PFSK-1 (cell line): Measurements from ENCODE around the gene IDI1.

Source experiments
- FOXP2 ChIP-seq: optimal IDR thresholded peaks from 2 replicates; pipeline ENCODE3; 2011; ENCODE audit warnings: borderline replicate concordance, control low read depth, inconsistent platforms; ENCODE audit not compliant: insufficient read depth; ENCODE audit errors: extremely low read length, extremely low read depth
- POLR2AphosphoS5 ChIP-seq: IDR thresholded peaks from 2 replicates; pipeline ENCODE4 v1.6.1; 2012; ENCODE audit warnings: low read depth, mild to moderate bottlenecking, control low read depth, low read length, moderate library complexity
- SIN3A ChIP-seq: IDR thresholded peaks from 2 replicates; pipeline ENCODE4 v1.6.1; 2012; ENCODE audit warnings: mild to moderate bottlenecking, low read length, moderate library complexity, borderline replicate concordance; ENCODE audit not compliant: insufficient read depth
- TAF1 ChIP-seq: IDR thresholded peaks from 2 replicates; pipeline ENCODE4 v1.6.1; 2012; ENCODE audit warnings: low read length, control low read depth, borderline replicate concordance; ENCODE audit not compliant: insufficient read depth
- TF ChIP-seq, protein P1 (sequence below), 2 experiments: IDR thresholded peaks; 2 replicates each; pipeline versions ENCODE4 v1.6.1 to v1.8.0; 2011 to 2012; ENCODE audit warnings: low read depth in 2 of 2, low read length in 2 of 2, control low read depth in 1 of 2, inconsistent platforms in 1 of 2, mild to moderate bottlenecking in 1 of 2, moderate library complexity in 1 of 2; ENCODE audit not compliant: insufficient read depth in 1 of 2

Gene IDI1

DNA sequence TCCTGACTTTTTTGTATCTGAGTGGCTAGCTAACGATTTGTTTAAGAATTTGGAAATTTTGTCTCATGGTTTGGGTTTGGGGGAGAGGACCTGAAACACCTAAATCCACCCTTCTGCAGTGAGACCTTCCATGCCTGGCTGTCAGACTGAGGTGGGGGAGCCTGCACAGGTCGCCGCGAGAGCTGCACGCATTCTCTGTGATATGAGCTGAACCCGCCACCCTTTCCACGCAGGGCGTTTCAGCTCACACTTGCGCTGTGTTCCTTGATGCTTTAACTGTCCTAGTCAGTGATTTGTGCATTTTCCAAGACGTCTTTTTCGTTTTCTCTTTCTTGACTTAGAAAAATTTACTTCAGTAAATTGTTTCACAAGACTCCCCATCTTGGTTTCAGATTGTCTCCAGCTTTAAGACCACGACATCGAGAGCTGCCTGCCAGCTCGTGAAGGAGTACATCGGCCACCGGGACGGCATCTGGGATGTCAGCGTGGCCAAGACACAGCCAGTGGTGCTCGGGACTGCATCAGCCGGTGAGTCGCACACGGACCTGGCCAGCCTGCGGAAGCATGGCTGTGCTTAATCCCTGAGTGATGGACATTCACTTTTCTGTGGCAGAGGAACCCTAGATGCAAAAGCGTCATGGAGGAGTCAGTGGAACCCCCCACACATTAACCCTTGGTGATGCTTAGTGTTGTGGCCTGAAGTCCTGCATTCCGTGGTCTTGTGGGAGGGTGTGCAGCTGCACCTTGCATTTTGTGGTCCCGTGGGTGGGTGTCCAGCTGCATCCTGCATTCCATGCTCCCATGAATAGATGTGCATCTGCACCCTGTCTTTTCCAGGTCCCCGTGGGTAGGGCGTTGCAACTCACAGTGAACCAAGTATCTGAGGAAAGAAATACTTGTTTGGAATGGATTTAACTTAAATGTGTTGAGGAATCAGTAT lies 35.4 kb upstream of the IDI1 start:
- no peak for TF ChIP-seq POLR2AphosphoS5
- TF ChIP-seq SIN3A: no peak
- TF ChIP-seq, protein P1, sequence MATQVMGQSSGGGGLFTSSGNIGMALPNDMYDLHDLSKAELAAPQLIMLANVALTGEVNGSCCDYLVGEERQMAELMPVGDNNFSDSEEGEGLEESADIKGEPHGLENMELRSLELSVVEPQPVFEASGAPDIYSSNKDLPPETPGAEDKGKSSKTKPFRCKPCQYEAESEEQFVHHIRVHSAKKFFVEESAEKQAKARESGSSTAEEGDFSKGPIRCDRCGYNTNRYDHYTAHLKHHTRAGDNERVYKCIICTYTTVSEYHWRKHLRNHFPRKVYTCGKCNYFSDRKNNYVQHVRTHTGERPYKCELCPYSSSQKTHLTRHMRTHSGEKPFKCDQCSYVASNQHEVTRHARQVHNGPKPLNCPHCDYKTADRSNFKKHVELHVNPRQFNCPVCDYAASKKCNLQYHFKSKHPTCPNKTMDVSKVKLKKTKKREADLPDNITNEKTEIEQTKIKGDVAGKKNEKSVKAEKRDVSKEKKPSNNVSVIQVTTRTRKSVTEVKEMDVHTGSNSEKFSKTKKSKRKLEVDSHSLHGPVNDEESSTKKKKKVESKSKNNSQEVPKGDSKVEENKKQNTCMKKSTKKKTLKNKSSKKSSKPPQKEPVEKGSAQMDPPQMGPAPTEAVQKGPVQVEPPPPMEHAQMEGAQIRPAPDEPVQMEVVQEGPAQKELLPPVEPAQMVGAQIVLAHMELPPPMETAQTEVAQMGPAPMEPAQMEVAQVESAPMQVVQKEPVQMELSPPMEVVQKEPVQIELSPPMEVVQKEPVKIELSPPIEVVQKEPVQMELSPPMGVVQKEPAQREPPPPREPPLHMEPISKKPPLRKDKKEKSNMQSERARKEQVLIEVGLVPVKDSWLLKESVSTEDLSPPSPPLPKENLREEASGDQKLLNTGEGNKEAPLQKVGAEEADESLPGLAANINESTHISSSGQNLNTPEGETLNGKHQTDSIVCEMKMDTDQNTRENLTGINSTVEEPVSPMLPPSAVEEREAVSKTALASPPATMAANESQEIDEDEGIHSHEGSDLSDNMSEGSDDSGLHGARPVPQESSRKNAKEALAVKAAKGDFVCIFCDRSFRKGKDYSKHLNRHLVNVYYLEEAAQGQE (IDR thresholded peaks at IDR 0.05; ENCODE audit: insufficient read depth in 1 of 2, low read depth in 2 of 2, low read length in 2 of 2): no peak
- no peak for TF ChIP-seq FOXP2
- no peak for TF ChIP-seq TAF1

DNA sequence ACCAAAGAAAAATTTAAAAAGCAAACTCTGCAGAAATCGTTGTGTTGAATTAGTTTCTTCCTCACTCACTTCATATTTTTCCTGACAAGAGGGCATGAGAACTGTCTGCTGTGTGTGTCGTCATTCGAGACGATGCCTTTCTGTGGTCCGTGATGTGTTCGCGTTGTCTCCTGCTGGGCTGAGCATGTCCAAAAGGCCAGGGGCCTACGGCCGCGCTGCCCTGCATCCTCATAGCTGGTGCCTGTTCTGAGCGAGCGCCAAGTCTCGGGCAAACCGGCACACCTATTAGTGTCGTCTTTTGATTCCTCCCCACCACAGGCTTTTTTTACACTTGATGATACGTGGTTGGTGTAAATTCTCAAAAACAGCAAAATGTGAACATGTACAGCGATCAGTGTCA lies 34.7 kb upstream of the IDI1 start:
- TF ChIP-seq, protein P1 (IDR thresholded peaks at IDR 0.05; ENCODE audit: insufficient read depth in 1 of 2, low read depth in 2 of 2, low read length in 2 of 2): no peak
- TF ChIP-seq TAF1 (no peak), SIN3A (no peak), POLR2AphosphoS5 (no peak), FOXP2 (no peak)

DNA sequence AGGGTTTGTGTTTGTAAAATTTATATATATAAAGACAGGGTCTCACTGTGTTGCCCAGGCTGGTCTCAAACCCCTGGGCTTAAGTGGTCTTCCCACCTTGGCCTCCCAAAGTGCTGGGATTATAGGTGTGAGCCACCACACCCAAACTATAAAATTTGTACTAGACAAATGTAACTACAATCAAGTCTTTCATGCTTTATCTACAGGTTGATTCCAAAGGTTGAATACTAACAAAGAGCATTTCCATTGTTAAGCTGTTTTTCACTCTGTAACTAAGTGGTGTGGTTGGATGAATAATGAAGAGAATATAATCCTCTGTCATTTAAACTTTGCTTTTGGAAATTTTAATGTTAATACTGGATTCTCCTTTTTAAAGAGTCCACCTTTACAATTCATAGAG lies 29.7 kb upstream of the IDI1 start:
- TF ChIP-seq POLR2AphosphoS5 (no peak), SIN3A (no peak), FOXP2 (no peak), TAF1 (no peak)
- TF ChIP-seq, protein P1 (IDR thresholded peaks at IDR 0.05; ENCODE audit: insufficient read depth in 1 of 2, low read depth in 2 of 2, low read length in 2 of 2): no peak

DNA sequence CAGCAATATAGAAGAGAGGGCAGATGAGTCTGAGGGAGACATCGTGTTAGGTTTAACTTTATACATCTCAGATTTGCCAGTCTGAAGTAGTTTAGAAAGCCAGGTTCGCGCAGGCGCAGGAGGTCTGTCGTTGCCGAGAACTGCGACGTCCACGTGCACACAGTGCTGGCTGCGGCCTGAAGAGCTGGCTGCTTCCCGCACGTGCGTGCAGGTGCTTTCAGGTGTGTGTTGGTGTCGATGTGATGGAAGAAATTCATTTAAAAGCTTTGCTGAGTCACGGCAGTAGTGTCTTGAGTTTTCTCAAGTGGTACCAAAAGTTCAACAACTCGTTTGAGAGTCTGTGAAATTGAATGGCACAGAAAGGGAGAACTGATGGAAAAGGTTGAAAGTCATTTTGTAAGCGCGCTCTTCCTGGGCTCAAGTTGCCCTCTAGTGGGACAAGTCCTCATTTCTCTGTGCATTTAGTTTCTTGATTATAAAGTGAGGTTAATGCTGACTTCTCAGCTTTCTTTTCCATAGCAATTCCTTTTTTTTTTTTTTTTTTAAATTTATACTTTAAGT lies 25.9 kb upstream of the IDI1 start:
- no peak for TF ChIP-seq SIN3A
- TF ChIP-seq, protein P1 (IDR thresholded peaks at IDR 0.05; ENCODE audit: insufficient read depth in 1 of 2, low read depth in 2 of 2, low read length in 2 of 2): no peak
- TF ChIP-seq POLR2AphosphoS5: no peak
- TF ChIP-seq FOXP2: no peak
- TF ChIP-seq TAF1: no peak
